GM04504 (cell line): ENCODE data around the gene CMSS1.

Source experiments
- DNase-seq: peaks from one replicate; pipeline ENCODE4 v3.0.0-alpha.2; 2012; ENCODE audit warnings: low read depth

Gene CMSS1

GRCh38 chr3:99854756-99855298, 37.2 kb downstream of the CMSS1 start:
- DNase-seq = no peak

- DNase-seq = no peak
Measured at GRCh38 chr3:99855900-99856299, 38.2 kb downstream of the CMSS1 start.

GRCh38 chr3:99856437-99857220, 39.0 kb downstream of the CMSS1 start:
- no peak for DNase-seq

- DNase-seq = no peak
Measured at GRCh38 chr3:99857278-99857677, 39.6 kb downstream of the CMSS1 start.

GRCh38 chr3:99858469-99858868, 40.8 kb downstream of the CMSS1 start:
- no peak for DNase-seq

GRCh38 chr3:99859825-99860224, 42.2 kb downstream of the CMSS1 start:
- peak; percentile 87 for DNase-seq

- DNase-seq = no peak
Measured at GRCh38 chr3:99861216-99861615, 43.6 kb downstream of the CMSS1 start.

- no peak for DNase-seq
Measured at GRCh38 chr3:99862208-99862607, 44.5 kb downstream of the CMSS1 start.

GRCh38 chr3:99863002-99863401, 45.3 kb downstream of the CMSS1 start:
- DNase-seq = no peak

- no peak for DNase-seq
Measured at GRCh38 chr3:99863588-99863987, 45.9 kb downstream of the CMSS1 start.

GRCh38 chr3:99864289-99864688, 46.6 kb downstream of the CMSS1 start:
- DNase-seq = no peak

GRCh38 chr3:99865321-99865720, 47.7 kb downstream of the CMSS1 start:
- DNase-seq = no peak

GRCh38 chr3:99866261-99866761, 48.6 kb downstream of the CMSS1 start:
- DNase-seq = peak; percentile 70

- no peak for DNase-seq
Measured at GRCh38 chr3:99867594-99868310, 50.1 kb downstream of the CMSS1 start.

GRCh38 chr3:99868311-99868646, 50.6 kb downstream of the CMSS1 start:
- no peak for DNase-seq

GRCh38 chr3:99869621-99870020, 52.0 kb downstream of the CMSS1 start:
- no peak for DNase-seq

- DNase-seq = no peak
Measured at GRCh38 chr3:99870712-99871111, 53.0 kb downstream of the CMSS1 start.

GRCh38 chr3:99871231-99872045, 53.8 kb downstream of the CMSS1 start:
- DNase-seq = no peak

GRCh38 chr3:99872923-99873254, 55.2 kb downstream of the CMSS1 start:
- DNase-seq = no peak

- DNase-seq = no peak
Measured at GRCh38 chr3:99873269-99874102, 55.8 kb downstream of the CMSS1 start.

GRCh38 chr3:99874237-99875002, 56.8 kb downstream of the CMSS1 start:
- no peak for DNase-seq
